ENCODE data around the gene PAQR6. TPM values are rescaled to one million over a fixed set of nuclear protein-coding genes. Genes with fewer than 3 reads are reported as not detected.

PAQR6 gene
- total and polyA plus RNA-seq, 2 experiments from 2014 or later: 4.5 to 12.0 TPM

DNA sequence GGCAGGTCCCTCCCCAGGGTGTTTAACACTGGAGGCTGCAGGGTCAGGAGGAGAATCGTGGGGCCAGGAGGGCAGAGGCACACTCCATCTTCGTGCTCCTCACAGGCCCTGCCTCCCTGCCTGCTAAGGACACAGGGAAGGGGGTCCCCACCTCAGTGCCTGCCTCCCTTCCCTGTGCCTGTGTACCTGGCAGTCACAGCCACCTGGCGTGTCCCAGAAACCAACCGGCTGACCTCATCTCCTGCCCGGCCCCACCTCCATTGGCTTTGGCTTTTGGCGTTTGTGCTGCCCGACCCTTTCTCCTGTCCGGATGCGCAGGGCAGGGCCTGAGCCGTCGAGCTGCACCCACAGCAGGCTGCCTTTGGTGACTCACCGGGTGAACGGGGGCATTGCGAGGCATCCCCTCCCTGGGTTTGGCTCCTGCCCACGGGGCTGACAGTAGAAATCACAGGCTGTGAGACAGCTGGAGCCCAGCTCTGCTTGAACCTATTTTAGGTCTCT lies 6.5 kb downstream of the PAQR6 start:
- Histone ChIP-seq H2AFZ (no peak overlapping the region), H3K27me3 (no peaks in the 10 kb centered on the region), H4K20me1 (ENCODE audit: insufficient read depth, poor library complexity, severe bottlenecking) (no peaks in the 10 kb centered on the region), H3K4me2 (no peak overlapping the region), H3K4me3 (no peak overlapping the region), H3K9me3 (ENCODE audit: low read depth) (no peaks in the 10 kb centered on the region), H3K9me2 (replicated peaks; ENCODE audit: insufficient read depth) (no peaks in the 10 kb centered on the region), H3K27ac (no peak overlapping the region), H3K79me2 (no peaks in the 10 kb centered on the region), H3K36me3 (replicated peaks; ENCODE audit: insufficient read depth, low read depth) (no peaks in the 10 kb centered on the region), H3K4me1 (ENCODE audit: insufficient read depth) (no peaks in the 10 kb centered on the region)
- no peak for DNase-seq (ENCODE audit: low spot score)
- TF ChIP-seq EZH2 (IDR thresholded peaks at IDR 0.05; ENCODE audit: borderline replicate concordance) (no peak), EZH2phosphoT487 (IDR thresholded peaks at IDR 0.05; ENCODE audit: low read depth, severe bottlenecking, unreplicated experiment) (no peak)
- TF ChIP-seq, protein P1, sequence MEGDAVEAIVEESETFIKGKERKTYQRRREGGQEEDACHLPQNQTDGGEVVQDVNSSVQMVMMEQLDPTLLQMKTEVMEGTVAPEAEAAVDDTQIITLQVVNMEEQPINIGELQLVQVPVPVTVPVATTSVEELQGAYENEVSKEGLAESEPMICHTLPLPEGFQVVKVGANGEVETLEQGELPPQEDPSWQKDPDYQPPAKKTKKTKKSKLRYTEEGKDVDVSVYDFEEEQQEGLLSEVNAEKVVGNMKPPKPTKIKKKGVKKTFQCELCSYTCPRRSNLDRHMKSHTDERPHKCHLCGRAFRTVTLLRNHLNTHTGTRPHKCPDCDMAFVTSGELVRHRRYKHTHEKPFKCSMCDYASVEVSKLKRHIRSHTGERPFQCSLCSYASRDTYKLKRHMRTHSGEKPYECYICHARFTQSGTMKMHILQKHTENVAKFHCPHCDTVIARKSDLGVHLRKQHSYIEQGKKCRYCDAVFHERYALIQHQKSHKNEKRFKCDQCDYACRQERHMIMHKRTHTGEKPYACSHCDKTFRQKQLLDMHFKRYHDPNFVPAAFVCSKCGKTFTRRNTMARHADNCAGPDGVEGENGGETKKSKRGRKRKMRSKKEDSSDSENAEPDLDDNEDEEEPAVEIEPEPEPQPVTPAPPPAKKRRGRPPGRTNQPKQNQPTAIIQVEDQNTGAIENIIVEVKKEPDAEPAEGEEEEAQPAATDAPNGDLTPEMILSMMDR (IDR thresholded peaks at IDR 0.05; ENCODE audit: poor library complexity): no peak
- 80% methylated on average over 15 of the region's 15 CpGs for WGBS (ENCODE audit: low lambda C conversion rate, missing lambda C conversion rate)

DNA sequence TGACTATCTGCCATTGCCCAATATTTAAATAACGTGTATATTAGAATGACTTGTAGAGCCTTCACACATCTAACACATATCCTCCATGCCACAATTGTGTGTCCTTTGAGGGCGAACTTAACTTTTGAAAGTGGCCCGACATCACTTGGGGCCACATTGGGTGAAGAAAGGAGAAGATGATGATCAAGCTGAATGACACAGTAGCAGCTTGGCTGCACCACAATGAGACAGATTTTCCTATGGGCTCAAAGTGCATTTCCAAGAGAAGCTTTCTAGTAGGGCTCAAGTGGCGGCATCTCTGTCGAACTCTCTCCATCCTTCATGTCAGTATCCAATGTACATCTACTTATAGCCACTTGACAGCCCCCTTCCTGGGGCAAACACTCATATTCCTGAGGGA lies 9.6 kb downstream of the PAQR6 start:
- H3K4me3 ChIP-seq: no peak overlapping the region
- no peaks in the 10 kb centered on the region for H4K20me1 ChIP-seq (ENCODE audit: insufficient read depth, poor library complexity, severe bottlenecking)
- H3K4me2 ChIP-seq: no peak overlapping the region
- H3K79me2 ChIP-seq: no peaks in the 10 kb centered on the region
- H3K4me1 ChIP-seq (ENCODE audit: insufficient read depth): no peaks in the 10 kb centered on the region
- no peaks in the 10 kb centered on the region for H3K36me3 ChIP-seq (replicated peaks; ENCODE audit: insufficient read depth, low read depth)
- no peaks in the 10 kb centered on the region for H3K9me2 ChIP-seq (replicated peaks; ENCODE audit: insufficient read depth)
- H2AFZ ChIP-seq: no peak overlapping the region
- WGBS (ENCODE audit: low lambda C conversion rate, missing lambda C conversion rate): 97% methylated on average over 5 of the region's 5 CpGs
- DNase-seq (ENCODE audit: low spot score): no peak
- no peak overlapping the region for H3K27ac ChIP-seq
- H3K9me3 ChIP-seq (ENCODE audit: low read depth): no peaks in the 10 kb centered on the region
- H3K27me3 ChIP-seq: no peaks in the 10 kb centered on the region
- TF ChIP-seq EZH2 (IDR thresholded peaks at IDR 0.05; ENCODE audit: borderline replicate concordance) (no peak), EZH2phosphoT487 (IDR thresholded peaks at IDR 0.05; ENCODE audit: low read depth, severe bottlenecking, unreplicated experiment) (no peak)
- TF ChIP-seq, protein P1 (IDR thresholded peaks at IDR 0.05; ENCODE audit: poor library complexity): no peak

DNA sequence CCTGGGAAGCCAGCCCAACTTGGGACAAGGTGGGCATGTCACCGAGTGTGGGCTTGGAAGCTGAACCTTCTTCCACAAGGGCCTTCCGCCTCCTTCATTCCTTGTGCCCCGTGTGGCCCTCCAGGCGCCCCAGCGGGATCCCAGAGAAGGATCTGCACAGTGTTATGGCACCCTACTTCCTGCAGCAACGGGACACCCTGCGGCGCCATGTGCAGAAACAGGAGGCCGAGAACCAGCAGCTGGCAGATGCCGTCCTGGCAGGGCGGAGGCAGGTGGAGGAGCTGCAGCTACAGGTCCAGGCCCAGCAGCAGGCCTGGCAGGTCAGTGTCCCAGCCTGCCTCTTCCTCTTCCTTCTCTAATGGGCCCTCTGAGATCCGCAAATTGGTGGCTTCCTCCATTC lies 11.7 kb downstream of the PAQR6 start:
- Histone ChIP-seq H3K9me2 (replicated peaks; ENCODE audit: insufficient read depth) (no peaks in the 10 kb centered on the region), H3K4me1 (ENCODE audit: insufficient read depth) (no peaks in the 10 kb centered on the region), H4K20me1 (ENCODE audit: insufficient read depth, poor library complexity, severe bottlenecking) (no peaks in the 10 kb centered on the region), H3K27me3 (no peaks in the 10 kb centered on the region), H3K36me3 (replicated peaks; ENCODE audit: insufficient read depth, low read depth) (no peaks in the 10 kb centered on the region), H3K4me2 (no peak overlapping the region), H3K4me3 (no peak overlapping the region), H3K79me2 (no peaks in the 10 kb centered on the region), H2AFZ (no peak overlapping the region), H3K27ac (no peak overlapping the region), H3K9me3 (ENCODE audit: low read depth) (no peaks in the 10 kb centered on the region)
- whole genome bisulfite sequencing (ENCODE audit: low lambda C conversion rate, missing lambda C conversion rate): 98% methylated on average over 12 of the region's 12 CpGs
- DNase-seq (ENCODE audit: low spot score): no peak
- TF ChIP-seq EZH2phosphoT487 (IDR thresholded peaks at IDR 0.05; ENCODE audit: low read depth, severe bottlenecking, unreplicated experiment): no peak
- TF ChIP-seq, protein P1 (IDR thresholded peaks at IDR 0.05; ENCODE audit: poor library complexity): no peak
- no peak for TF ChIP-seq EZH2 (IDR thresholded peaks at IDR 0.05; ENCODE audit: borderline replicate concordance)
